BJ (cell line): ENCODE measurements around the gene PRTFDC1. TPM values are rescaled to one million over a fixed set of nuclear protein-coding genes. Genes with fewer than 3 reads are reported as not detected.

ENCODE experiments used
- CTCF ChIA-PET: fragments of 350-600 bp; formaldehyde crosslinking; extraction: SDS; loops from one replicate; lab custom pipeline; 2021; ENCODE audit warnings: antibody characterized with exemption, inconsistent platforms; lab: Yijun Ruan, JAX
- POLR2A ChIA-PET: fragments of 300-600 bp; sonication (Branson Sonifier 250); formaldehyde crosslinking; extraction: SDS; loops from one replicate; lab custom pipeline; 2021; ENCODE audit warnings: antibody characterized with exemption; lab: Charles Lee
- DNase-seq: peaks from one replicate; pipeline ENCODE4 v3.0.0-alpha.2; 2011; ENCODE audit warnings: low read depth
- H3K27me3 ChIP-seq: 2 replicates; pipeline ENCODE4 v1.6.0; 2011; ENCODE audit warnings: low read length; ENCODE audit not compliant: control insufficient read depth, insufficient read depth
- H3K36me3 ChIP-seq: 2 replicates; pipeline ENCODE4 v1.5.1; 2011; ENCODE audit warnings: low read length; ENCODE audit not compliant: control insufficient read depth, insufficient read depth
- H3K4me3 ChIP-seq: 2 replicates; pipeline ENCODE4 v1.5.1; 2011; ENCODE audit warnings: low read depth, mild to moderate bottlenecking, control low read depth, low read length
- CTCF ChIP-seq: IDR thresholded peaks from 2 replicates; pipeline ENCODE4 v1.5.1; 2011; ENCODE audit warnings: low read depth, mild to moderate bottlenecking, control low read depth, inconsistent platforms, low read length, moderate library complexity; ENCODE audit not compliant: insufficient read depth
- polyA plus RNA-seq: library from polyadenylated mRNA; depleted of rRNA; stranded (reverse); fragments of >200 nt; gene quantifications from 2 replicates; pipeline ENCODE4 v1.2.3, GENCODE V29; 2011

PRTFDC1 gene
- polyA plus RNA-seq, 1 experiment: 8.1 TPM

GRCh38 chr10:24992512-24993133 lies 40.2 kb upstream of the PRTFDC1 start:
- ChIA-PET CTCF (interaction anchor here (0.6 to 1.4 kb wide), 6 partner anchors 12 to 349 kb away, joined by 3 to 4 read pairs (median 3); partner anchors contain the start of gene ENKUR), POLR2A (no interaction called here)
- H3K27me3 ChIP-seq: peaks cover 1% of the 10 kb centered on the region
- no peak for TF ChIP-seq CTCF
- no peaks in the 10 kb centered on the region for H3K36me3 ChIP-seq
- DNase-seq: no peak
- H3K4me3 ChIP-seq: no peak overlapping the region

GRCh38 chr10:24991298-24991697 lies 38.9 kb upstream of the PRTFDC1 start:
- no peak for TF ChIP-seq CTCF
- ChIA-PET CTCF (interaction anchor here (0.6 kb wide), 1 partner anchor 43 kb away, joined by 3 read pairs; no protein-coding TSS in a partner anchor), POLR2A (no interaction called here)
- Histone ChIP-seq H3K4me3 (no peak overlapping the region), H3K36me3 (no peaks in the 10 kb centered on the region), H3K27me3 (no peaks in the 10 kb centered on the region; the same call in 1 of the 2 replicates)
- no peak for DNase-seq

GRCh38 chr10:24989867-24990266 lies 37.5 kb upstream of the PRTFDC1 start:
- no peak for DNase-seq
- POLR2A ChIA-PET: interaction anchor here (0.7 to 1.0 kb wide), 2 partner anchors 20 to 27 kb away, joined by 3 to 5 read pairs; partner anchors contain the start of gene THNSL1
- Histone ChIP-seq H3K27me3 (no peaks in the 10 kb centered on the region; the same call in 1 of the 2 replicates), H3K36me3 (no peaks in the 10 kb centered on the region), H3K4me3 (no peak overlapping the region)
- 0 out of 2 replicates have a peak, but pooled peaks have one; percentile 7 for TF ChIP-seq CTCF
- CTCF ChIA-PET: interaction anchor here (0.7 to 1.7 kb wide), 11 partner anchors 9 to 373 kb away, joined by 3 to 7 read pairs (median 3); no protein-coding TSS in a partner anchor

GRCh38 chr10:24988831-24989640 lies 36.6 kb upstream of the PRTFDC1 start:
- ChIA-PET CTCF (interaction anchor here (0.6 to 2.4 kb wide), 10 partner anchors 10 to 372 kb away, joined by 3 to 9 read pairs (median 6); no protein-coding TSS in a partner anchor), POLR2A (interaction anchor here (0.7 to 1.0 kb wide), 2 partner anchors 20 to 28 kb away, joined by 3 to 5 read pairs; partner anchors contain the start of gene THNSL1)
- Histone ChIP-seq H3K27me3 (no peaks in the 10 kb centered on the region; the same call in 1 of the 2 replicates), H3K36me3 (no peaks in the 10 kb centered on the region), H3K4me3 (no peak overlapping the region)
- no peak for DNase-seq
- TF ChIP-seq CTCF: no peak

GRCh38 chr10:24984906-24985305 lies 32.5 kb upstream of the PRTFDC1 start:
- Histone ChIP-seq H3K36me3 (no peaks in the 10 kb centered on the region), H3K27me3 (no peaks in the 10 kb centered on the region), H3K4me3 (no peak overlapping the region)
- TF ChIP-seq CTCF: no peak
- ChIA-PET POLR2A (no interaction called here), CTCF (interaction anchor here (2.0 kb wide), 1 partner anchor 96 kb away, joined by 9 read pairs; no protein-coding TSS in a partner anchor)
- no peak for DNase-seq
